Stimulated activated CD8-positive, alpha-beta memory T cell treated with anti-CD3 and anti-CD28 coated beads, Interleukin-15, amount 100 ng/mL, for 4 hours (primary cell): ENCODE measurements around the gene TULP3.

Experiments
- DNase-seq, 2 donors: peaks; one replicate each; pipeline ENCODE4 v3.0.0-alpha.2; 2020; ENCODE audit warnings: low read depth in 2 of 2

TULP3 gene

DNA sequence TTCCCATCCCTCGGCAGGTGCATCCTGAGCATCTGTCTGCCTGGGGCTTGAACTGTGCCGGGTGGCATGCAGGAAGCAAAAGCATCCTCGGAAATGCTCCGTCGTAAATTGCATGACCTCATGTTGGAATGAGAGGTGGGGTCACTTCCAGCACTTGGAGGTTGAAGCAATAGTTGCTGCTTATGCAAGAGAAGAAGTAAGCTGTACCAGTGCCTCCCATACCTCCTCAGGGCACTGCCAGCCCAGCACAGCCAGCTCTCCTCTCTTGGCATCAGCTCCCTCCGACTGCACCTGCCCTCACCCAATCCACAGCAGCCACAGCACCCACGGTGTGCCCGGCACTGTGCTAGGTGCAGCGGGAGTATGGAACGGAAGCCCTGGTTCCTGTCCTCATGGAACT is 80.1 kb downstream of the TULP3 start:
- no peak for DNase-seq

DNA sequence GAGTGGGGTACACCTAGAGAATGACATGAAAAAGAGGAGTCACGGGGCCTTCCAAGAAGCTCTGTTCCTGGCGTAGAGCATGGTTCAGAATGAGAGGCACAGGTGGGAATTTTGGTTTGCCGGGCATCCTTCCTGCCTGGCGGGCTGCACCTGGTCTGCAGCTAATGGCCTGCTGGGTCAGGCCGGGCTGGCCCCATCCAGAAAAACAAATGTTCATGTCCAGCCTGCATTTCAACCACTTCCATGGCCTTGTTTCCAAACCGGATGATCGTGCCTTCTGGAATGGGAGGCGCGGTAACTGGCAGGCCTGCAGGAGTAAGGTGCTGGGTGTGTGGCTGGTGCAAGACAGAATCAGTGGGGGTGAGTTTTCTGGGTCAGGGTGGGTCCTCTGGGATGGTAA is 82.9 kb downstream of the TULP3 start:
- DNase-seq, result no peak

GRCh38 chr12:2974560-2974971 is 83.9 kb downstream of the TULP3 start:
- no peak for DNase-seq

GRCh38 chr12:2976581-2976996 is 85.9 kb downstream of the TULP3 start:
- no peak for DNase-seq

DNA sequence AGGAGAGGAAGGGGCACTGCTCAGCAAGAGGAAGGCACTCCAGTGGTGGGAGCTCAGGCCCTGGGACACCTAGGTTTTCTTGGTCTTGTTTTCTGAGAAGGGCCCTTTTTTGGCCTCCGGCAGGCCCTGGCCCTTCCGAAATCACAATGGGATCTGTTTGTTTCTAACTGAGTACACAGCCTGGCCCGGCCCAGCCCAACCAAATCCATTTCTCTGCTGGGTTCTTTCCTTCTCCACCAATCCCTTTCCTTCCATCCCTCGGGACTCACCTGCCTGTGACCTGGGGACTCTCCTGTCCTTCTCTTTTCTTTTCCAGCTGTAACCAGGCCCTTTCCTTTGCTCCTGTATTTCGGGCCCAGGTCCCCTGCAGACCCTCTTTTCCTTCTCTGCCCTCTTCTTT is 87.1 kb downstream of the TULP3 start:
- DNase-seq, result no peak

- no peak for DNase-seq
Observed at GRCh38 chr12:2979806-2980205, 89.1 kb downstream of the TULP3 start.

GRCh38 chr12:2980630-2981029 is 89.9 kb downstream of the TULP3 start:
- no peak for DNase-seq

DNA sequence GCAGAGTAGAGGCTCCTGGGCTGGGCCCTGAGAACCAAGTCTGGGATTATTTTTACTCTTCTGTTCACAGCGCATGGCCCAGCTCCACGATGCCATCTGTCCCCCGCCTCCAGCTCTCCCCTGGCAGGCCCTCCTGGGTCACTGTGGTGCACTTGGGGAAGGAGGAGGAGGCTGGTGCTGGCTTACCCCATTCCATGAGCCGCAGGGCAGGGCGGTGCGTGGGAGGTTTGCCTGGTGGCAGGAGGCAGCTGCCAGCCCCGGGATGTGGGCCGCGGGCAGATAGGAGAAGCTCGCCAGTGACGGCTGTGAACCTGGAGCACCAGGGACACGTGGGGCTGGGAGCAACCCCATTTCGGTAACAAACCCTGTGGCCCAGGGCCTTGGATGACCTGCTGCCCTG is 91.7 kb downstream of the TULP3 start:
- no peak for DNase-seq

DNA sequence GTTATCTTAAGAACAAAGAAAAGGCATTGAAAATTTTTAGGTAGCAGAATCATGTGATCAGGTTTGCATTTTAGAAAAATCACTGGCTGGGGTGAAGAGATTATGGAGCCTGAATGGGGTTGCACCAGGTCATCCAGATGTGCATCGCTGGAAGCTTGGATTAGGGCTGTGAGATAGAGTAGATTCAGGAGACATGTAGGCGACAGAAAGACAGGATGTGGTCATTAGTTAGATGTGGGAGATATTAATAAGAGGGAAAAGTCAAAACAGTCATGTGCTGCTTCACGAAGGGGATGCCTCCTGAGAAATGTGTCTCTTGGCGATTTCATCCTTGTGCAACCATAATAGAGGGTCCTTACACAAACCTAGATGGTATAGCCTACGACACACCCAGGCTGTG is 93.6 kb downstream of the TULP3 start:
- DNase-seq, result no peak

GRCh38 chr12:2984698-2985097 is 94.0 kb downstream of the TULP3 start:
- no peak for DNase-seq

DNA sequence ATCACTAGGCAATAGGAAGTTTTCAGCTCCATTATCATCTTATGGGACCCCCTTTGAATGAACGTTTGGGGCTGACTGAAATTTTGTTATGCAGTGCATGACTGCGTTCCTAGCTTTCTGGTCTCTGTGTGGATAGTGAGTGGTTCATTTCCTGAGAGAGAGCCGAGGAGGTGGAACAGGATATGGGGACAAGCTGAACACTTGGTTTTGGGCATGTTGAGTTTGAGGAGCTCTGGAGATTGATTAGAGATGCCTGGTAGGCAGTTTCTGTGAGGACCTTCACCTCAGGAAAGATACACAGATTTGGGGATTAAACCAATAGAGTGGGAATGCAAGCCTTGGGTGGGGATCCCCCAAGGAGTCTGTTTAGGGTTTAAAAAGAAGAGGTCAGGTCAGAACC is 96.2 kb downstream of the TULP3 start:
- DNase-seq, result no peak

- no peak for DNase-seq
Observed at GRCh38 chr12:2988494-2988893, 97.8 kb downstream of the TULP3 start.
